ENCODE data around the gene CHTF18. TPM values are rescaled to one million over a fixed set of nuclear protein-coding genes. Genes with fewer than 3 reads are reported as not detected.

CHTF18 gene
- total and polyA plus RNA-seq, 9 of the 15 experiments (the other 6 are each of a cell fraction or from before 2014, with no cell fraction given), result 2.5 to 123 (median 17.0) TPM

GRCh38 chr16:783404-784161 lies 4.8 kb upstream of the CHTF18 start:
- no peak for FAIRE-seq
- in situ Hi-C loops (cut with MboI) (no loop called here), intact Hi-C loops (cut with micrococcal nuclease) (no loop called here)
- Histone ChIP-seq H3K36me3 (ENCODE audit: control insufficient read depth, insufficient read depth, low read length) (peaks cover 27% of the 10 kb centered on the region; the same call in 2 of the 3 replicates), H3K9me3 (replicated peaks; ENCODE audit: control insufficient read depth, insufficient read depth, low read depth, low read length) (no peaks in the 10 kb centered on the region), H3K9me1 (ENCODE audit: control insufficient read depth, insufficient read depth, low read length) (no peaks in the 10 kb centered on the region), H3K4me1 (replicated peaks in 1 of 2; ENCODE audit: control insufficient read depth in 2 of 2, insufficient read depth in 2 of 2, low read length in 2 of 2) (peaks cover 11 to 89% of the 10 kb centered on the region in 2 experiments; a peak in 4 of 5 replicates), H3K27ac (ENCODE audit: extremely low read depth, low read depth, low read length) (no peak overlapping the region), H3K79me2 (ENCODE audit: control insufficient read depth, insufficient read depth, low read length) (peaks cover 15% of the 10 kb centered on the region), H2AFZ (ENCODE audit: low read depth, low read length) (no peak overlapping the region), H3K4me3 (no peak overlapping the region), H3K4me2 (ENCODE audit: insufficient read depth, low read length) (no peak overlapping the region), H4K20me1 (replicated peaks; ENCODE audit: control insufficient read depth, insufficient read depth, low read length) (peaks cover 10% of the 10 kb centered on the region), H3K27me3 (ENCODE audit: control insufficient read depth in 2 of 2, insufficient read depth in 2 of 2, low read length in 2 of 2) (peaks cover 0 to 11% of the 10 kb centered on the region in 2 experiments; a peak in 2 of 5 replicates), H3K9ac (ENCODE audit: insufficient read depth in 1 of 2, low read depth in 2 of 2, low read length in 2 of 2) (peak overlapping the region in 1 of 2 experiments; percentile 81; a peak in 2 of 4 replicates)
- WGBS (ENCODE audit: insufficient coverage, low coverage, missing lambda C conversion rate), result 36% methylated on average over 10 of the region's 17 CpGs
- ATAC-seq, result peak; percentile 17
- ChIA-PET POLR2A (interaction anchor here (0.5 to 2.9 kb wide), 5 partner anchors 11 to 74 kb away, joined by 3 to 11 read pairs (median 3); no protein-coding TSS in a partner anchor), CTCF (ENCODE audit: low intra/inter-chr PET ratio) (interaction anchor here (0.5 to 3.9 kb wide), 2 partner anchors 34 to 72 kb away, joined by 6 to 73 read pairs; no protein-coding TSS in a partner anchor)
- peak; percentile 70 to 81 (median 75) for DNase-seq (ENCODE audit: extremely low read depth in 1 of 4, low spot score in 3 of 4)
- no TSS peak for BruUV-seq (replicated peaks)
- TF ChIP-seq CBFA2T3 (IDR thresholded peaks at IDR 0.05) (peak; percentile 81), RREB1 (CRISPR knock-in tag; IDR thresholded peaks at IDR 0.05) (no peak), ZFX (CRISPR knock-in tag; IDR thresholded peaks at IDR 0.05) (no peak), FOS (IDR thresholded peaks at IDR 0.05; ENCODE audit: extremely low read depth, insufficient read length) (no peak), ERF (CRISPR knock-in tag; IDR thresholded peaks at IDR 0.05) (no peak), ZNF717 (CRISPR knock-in tag; IDR thresholded peaks at IDR 0.05) (no peak)
- TF ChIP-seq, protein P1, sequence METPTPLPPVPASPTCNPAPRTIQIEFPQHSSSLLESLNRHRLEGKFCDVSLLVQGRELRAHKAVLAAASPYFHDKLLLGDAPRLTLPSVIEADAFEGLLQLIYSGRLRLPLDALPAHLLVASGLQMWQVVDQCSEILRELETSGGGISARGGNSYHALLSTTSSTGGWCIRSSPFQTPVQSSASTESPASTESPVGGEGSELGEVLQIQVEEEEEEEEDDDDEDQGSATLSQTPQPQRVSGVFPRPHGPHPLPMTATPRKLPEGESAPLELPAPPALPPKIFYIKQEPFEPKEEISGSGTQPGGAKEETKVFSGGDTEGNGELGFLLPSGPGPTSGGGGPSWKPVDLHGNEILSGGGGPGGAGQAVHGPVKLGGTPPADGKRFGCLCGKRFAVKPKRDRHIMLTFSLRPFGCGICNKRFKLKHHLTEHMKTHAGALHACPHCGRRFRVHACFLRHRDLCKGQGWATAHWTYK (CRISPR knock-in tag; IDR thresholded peaks at IDR 0.05), result no peak
- TF ChIP-seq, protein P2, sequence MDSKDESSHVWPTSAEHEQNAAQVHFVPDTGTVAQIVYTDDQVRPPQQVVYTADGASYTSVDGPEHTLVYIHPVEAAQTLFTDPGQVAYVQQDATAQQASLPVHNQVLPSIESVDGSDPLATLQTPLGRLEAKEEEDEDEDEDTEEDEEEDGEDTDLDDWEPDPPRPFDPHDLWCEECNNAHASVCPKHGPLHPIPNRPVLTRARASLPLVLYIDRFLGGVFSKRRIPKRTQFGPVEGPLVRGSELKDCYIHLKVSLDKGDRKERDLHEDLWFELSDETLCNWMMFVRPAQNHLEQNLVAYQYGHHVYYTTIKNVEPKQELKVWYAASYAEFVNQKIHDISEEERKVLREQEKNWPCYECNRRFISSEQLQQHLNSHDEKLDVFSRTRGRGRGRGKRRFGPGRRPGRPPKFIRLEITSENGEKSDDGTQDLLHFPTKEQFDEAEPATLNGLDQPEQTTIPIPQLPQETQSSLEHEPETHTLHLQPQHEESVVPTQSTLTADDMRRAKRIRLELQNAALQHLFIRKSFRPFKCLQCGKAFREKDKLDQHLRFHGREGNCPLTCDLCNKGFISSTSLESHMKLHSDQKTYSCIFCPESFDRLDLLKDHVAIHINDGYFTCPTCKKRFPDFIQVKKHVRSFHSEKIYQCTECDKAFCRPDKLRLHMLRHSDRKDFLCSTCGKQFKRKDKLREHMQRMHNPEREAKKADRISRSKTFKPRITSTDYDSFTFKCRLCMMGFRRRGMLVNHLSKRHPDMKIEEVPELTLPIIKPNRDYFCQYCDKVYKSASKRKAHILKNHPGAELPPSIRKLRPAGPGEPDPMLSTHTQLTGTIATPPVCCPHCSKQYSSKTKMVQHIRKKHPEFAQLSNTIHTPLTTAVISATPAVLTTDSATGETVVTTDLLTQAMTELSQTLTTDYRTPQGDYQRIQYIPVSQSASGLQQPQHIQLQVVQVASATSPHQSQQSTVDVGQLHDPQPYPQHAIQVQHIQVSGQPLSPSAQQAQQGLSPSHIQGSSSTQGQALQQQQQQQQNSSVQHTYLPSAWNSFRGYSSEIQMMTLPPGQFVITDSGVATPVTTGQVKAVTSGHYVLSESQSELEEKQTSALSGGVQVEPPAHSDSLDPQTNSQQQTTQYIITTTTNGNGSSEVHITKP (IDR thresholded peaks at IDR 0.05; ENCODE audit: partially characterized antibody), result peak; percentile 25
